H9 (cell line): ENCODE data around the gene CCDC27. TPM values are rescaled to one million over a fixed set of nuclear protein-coding genes. Genes with fewer than 3 reads are reported as not detected.

Experiments
- DNase-seq: peaks from one replicate; pipeline ENCODE4 v3.0.0-alpha.2; 2017
- H2AFZ ChIP-seq: one replicate; pipeline ENCODE4 v1.6.1; 2013; ENCODE audit warnings: mild to moderate bottlenecking, low read length, control low read depth, moderate library complexity
- H2AK5ac ChIP-seq: 2 replicates; pipeline ENCODE4 v1.6.1; 2013; ENCODE audit warnings: low read length, control low read depth, mixed read lengths; ENCODE audit not compliant: insufficient read length
- H2BK120ac ChIP-seq: one replicate; pipeline ENCODE4 v1.6.1; 2013; ENCODE audit warnings: low read depth, mild to moderate bottlenecking, low read length, control low read depth, inconsistent platforms; ENCODE audit not compliant: poor library complexity, severe bottlenecking
- H2BK12ac ChIP-seq: 2 replicates; pipeline ENCODE4 v1.6.1; 2013; ENCODE audit warnings: low read length, control low read depth, mixed read lengths, low read depth; ENCODE audit not compliant: insufficient read length
- H2BK15ac ChIP-seq: 2 replicates; pipeline ENCODE4 v1.6.1; 2013; ENCODE audit warnings: low read depth, low read length, control low read depth
- H2BK20ac ChIP-seq: one replicate; pipeline ENCODE4 v1.6.1; 2013; ENCODE audit warnings: low read depth, mild to moderate bottlenecking, low read length, control low read depth, inconsistent platforms; ENCODE audit not compliant: poor library complexity, severe bottlenecking
- H2BK5ac ChIP-seq: 2 replicates; pipeline ENCODE4 v1.6.1; 2013; ENCODE audit warnings: low read length, control low read depth, mixed read lengths; ENCODE audit not compliant: insufficient read length
- H3K14ac ChIP-seq: 2 replicates; pipeline ENCODE4 v1.6.1; 2013; ENCODE audit warnings: low read length, control low read depth; ENCODE audit not compliant: insufficient read depth
- H3K18ac ChIP-seq: 2 replicates; pipeline ENCODE4 v1.6.1; 2013; ENCODE audit warnings: low read depth, mild to moderate bottlenecking, mixed read lengths, low read length, control low read depth; ENCODE audit not compliant: insufficient read length
- H3K23ac ChIP-seq: 2 replicates; pipeline ENCODE4 v1.6.1; 2013; ENCODE audit warnings: low read length, control low read depth, mixed read lengths, low read depth; ENCODE audit not compliant: insufficient read length
- H3K23me2 ChIP-seq: 2 replicates; pipeline ENCODE4 v1.6.1; 2013; ENCODE audit warnings: low read depth, mild to moderate bottlenecking, mixed read lengths, low read length, control low read depth; ENCODE audit not compliant: insufficient read length, poor library complexity, severe bottlenecking
- H3K27ac ChIP-seq: 2 replicates; pipeline ENCODE4 v1.5.1; 2013; ENCODE audit warnings: low read length, control low read depth, mixed read lengths, low read depth; ENCODE audit not compliant: insufficient read length
- H3K27me3 ChIP-seq: 2 replicates; pipeline ENCODE4 v1.6.1; 2013; ENCODE audit warnings: low read length, control low read depth, inconsistent platforms; ENCODE audit not compliant: insufficient read depth
- H3K4ac ChIP-seq: 2 replicates; pipeline ENCODE4 v1.6.1; 2013; ENCODE audit warnings: low read depth, mild to moderate bottlenecking, control low read depth, inconsistent platforms, low read length, moderate library complexity
- H3K4me1 ChIP-seq: 2 replicates; pipeline ENCODE4 v1.6.1; 2013; ENCODE audit warnings: low read length, control low read depth, inconsistent platforms; ENCODE audit not compliant: insufficient read depth
- H3K4me2 ChIP-seq: 2 replicates; pipeline ENCODE4 v1.6.1; 2013; ENCODE audit warnings: low read length, control low read depth, mixed read lengths; ENCODE audit not compliant: insufficient read length, insufficient read depth
- H3K56ac ChIP-seq: 2 replicates; pipeline ENCODE4 v1.6.1; 2013; ENCODE audit warnings: low read depth, mild to moderate bottlenecking, mixed read lengths, low read length, control low read depth; ENCODE audit not compliant: insufficient read length
- H3K79me1 ChIP-seq: 2 replicates; pipeline ENCODE4 v1.6.1; 2013; ENCODE audit warnings: low read depth, mild to moderate bottlenecking, moderate library complexity, low read length, control low read depth, inconsistent platforms; ENCODE audit not compliant: insufficient read depth, poor library complexity, severe bottlenecking
- H3K79me2 ChIP-seq: 2 replicates; pipeline ENCODE4 v1.6.1; 2013; ENCODE audit warnings: low read length, control low read depth, inconsistent platforms; ENCODE audit not compliant: insufficient read depth
- H3K9ac ChIP-seq: 2 replicates; pipeline ENCODE4 v1.6.1; 2013; ENCODE audit warnings: low read length, control low read depth, mixed read lengths; ENCODE audit not compliant: insufficient read length; ENCODE audit errors: extremely low read depth
- H3K9me3 ChIP-seq: one replicate; pipeline ENCODE4 v1.6.1; 2013; ENCODE audit warnings: low read depth, low read length, inconsistent platforms; ENCODE audit not compliant: control insufficient read depth
- H3T11ph ChIP-seq: one replicate; pipeline ENCODE4 v1.6.1; 2013; ENCODE audit warnings: mild to moderate bottlenecking, low read length, control low read depth, inconsistent platforms
- H4K20me1 ChIP-seq: one replicate; pipeline ENCODE4 v1.6.1; 2013; ENCODE audit not compliant: control insufficient read depth, insufficient read length, insufficient read depth
- H4K5ac ChIP-seq: 2 replicates; pipeline ENCODE4 v1.6.1; 2013; ENCODE audit warnings: low read depth, mild to moderate bottlenecking, mixed read lengths, low read length, control low read depth; ENCODE audit not compliant: insufficient read length
- H4K8ac ChIP-seq: replicated peaks from 2 replicates; pipeline ENCODE4 v1.6.1; 2013; ENCODE audit warnings: low read length, control low read depth, mixed read lengths, low read depth; ENCODE audit not compliant: insufficient read length
- H4K91ac ChIP-seq: 2 replicates; pipeline ENCODE4 v1.6.1; 2013; ENCODE audit warnings: low read depth, mild to moderate bottlenecking, moderate library complexity, mixed read lengths, low read length, control low read depth; ENCODE audit not compliant: insufficient read length
- H3K27ac Mint-ChIP-seq, 3 experiments: 2 replicates in 2 of 3; 3 replicates in 1 of 3; pipeline ENCODE4 v1.8.0; 2020 to 2021; ENCODE audit warnings: mixed read lengths in 3 of 3, mild to moderate bottlenecking in 1 of 3, moderate library complexity in 1 of 3
- H3K27me3 Mint-ChIP-seq: 2 replicates; pipeline ENCODE4 v1.8.0; 2021; ENCODE audit warnings: low read depth, mild to moderate bottlenecking, moderate library complexity, mixed read lengths
- H3K36me3 Mint-ChIP-seq, 3 experiments: 2 replicates in 2 of 3; 3 replicates in 1 of 3; pipeline ENCODE4 v1.8.0; 2020 to 2021; ENCODE audit warnings: low read depth in 3 of 3, mixed read lengths in 3 of 3; ENCODE audit not compliant: insufficient read depth in 1 of 3
- H3K4me1 Mint-ChIP-seq, 2 experiments: 2 replicates each; pipeline ENCODE4 v1.8.0; 2020; ENCODE audit warnings: mixed read lengths in 2 of 2
- H3K4me3 Mint-ChIP-seq, 2 experiments: 2 replicates in 1 of 2; 3 replicates in 1 of 2; pipeline ENCODE4 v1.8.0; 2020 to 2021; ENCODE audit warnings: mild to moderate bottlenecking in 2 of 2, mixed read lengths in 2 of 2, moderate library complexity in 1 of 2
- H3K9me3 Mint-ChIP-seq, 2 experiments: 2 replicates in 1 of 2; 3 replicates in 1 of 2; pipeline ENCODE4 v1.8.0; 2020; ENCODE audit warnings: mild to moderate bottlenecking in 2 of 2, mixed read lengths in 2 of 2, moderate library complexity in 1 of 2
- WGBS: extraction: QIAGEN DNeasy Blood & Tissue Kit; methylation state at CpG from one replicate; pipeline ENCODE4 v1.1.7; 2013; ENCODE audit warnings: missing lambda C conversion rate, low lambda C conversion rate, mixed read lengths; ENCODE audit not compliant: insufficient read length; ENCODE audit errors: extremely low coverage; 5-methylcytosine and 5-hydroxymethylcytosine counted together
- total RNA-seq: library from RNA; stranded (reverse); gene quantifications from 2 replicates; pipeline ENCODE4 v1.2.1, GENCODE V29; 2021
- TF ChIP-seq, protein P1 (sequence below): fragments of 200-600 bp; sonication (generic); conservative IDR thresholded peaks from 3 replicates; pipeline ENCODE4 v1.8.0; 2021; ENCODE audit warnings: antibody characterized with exemption, mild to moderate bottlenecking

The CCDC27 gene
- total RNA-seq, 1 experiment from 2014 or later: not detected

DNA sequence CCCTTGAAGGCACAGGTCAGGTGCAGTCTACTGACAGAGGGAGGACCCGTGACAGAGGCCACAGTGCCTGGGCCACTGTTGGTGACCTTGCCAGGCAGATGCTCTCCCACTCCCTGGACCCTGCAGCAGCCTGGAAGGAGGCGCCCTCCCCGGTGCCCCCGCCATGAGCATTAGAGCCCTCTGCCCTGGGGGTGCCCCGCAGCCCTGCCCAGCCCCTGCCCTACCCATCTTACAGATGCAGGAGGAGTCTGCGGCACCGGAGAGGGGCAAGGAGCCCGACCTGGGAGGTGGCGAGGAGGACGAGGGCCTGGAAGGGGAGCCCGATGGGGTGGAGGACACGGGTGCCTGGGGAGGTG is 10.6 kb downstream of the CCDC27 start:
- Histone ChIP-seq H3K4ac (no peak overlapping the region), H3K4me2 (no peak overlapping the region), H2BK15ac (no peak overlapping the region), H3K27ac (no peak overlapping the region), H4K8ac (no peak overlapping the region), H3K79me2 (no peaks in the 10 kb centered on the region), H3K18ac (no peak overlapping the region), H3K9ac (no peak overlapping the region), H3T11ph (no peak overlapping the region), H2BK12ac (no peak overlapping the region), H2AK5ac (no peak overlapping the region), H2BK120ac (no peak overlapping the region), H4K20me1 (no peaks in the 10 kb centered on the region), H3K56ac (no peak overlapping the region), H4K91ac (no peak overlapping the region), H3K27me3 (no peaks in the 10 kb centered on the region), H3K23ac (no peak overlapping the region), H3K23me2 (no peaks in the 10 kb centered on the region), H4K5ac (no peak overlapping the region), H2AFZ (no peak overlapping the region), H3K14ac (peak overlapping the region; percentile 22; the same call in 1 of the 2 replicates), H3K9me3 (no peaks in the 10 kb centered on the region), H2BK5ac (no peak overlapping the region), H3K79me1 (no peaks in the 10 kb centered on the region), H3K4me1 (no peaks in the 10 kb centered on the region), H2BK20ac (no peak overlapping the region)
- Mint-ChIP-seq H3K27ac (no peak overlapping the region), H3K9me3 (peaks cover 24 to 32% of the 10 kb centered on the region in 2 experiments), H3K4me3 (no peak overlapping the region), H3K4me1 (peaks cover 3 to 6% of the 10 kb centered on the region in 2 experiments), H3K36me3 (peaks cover 2 to 17% (median 11%) of the 10 kb centered on the region in 3 experiments; a peak in 6 of 7 replicates), H3K27me3 (peaks cover 63% of the 10 kb centered on the region)
- WGBS: no CpG with 5 or more reads among the region's 12 CpGs
- DNase-seq: no peak
- TF ChIP-seq, protein P1, sequence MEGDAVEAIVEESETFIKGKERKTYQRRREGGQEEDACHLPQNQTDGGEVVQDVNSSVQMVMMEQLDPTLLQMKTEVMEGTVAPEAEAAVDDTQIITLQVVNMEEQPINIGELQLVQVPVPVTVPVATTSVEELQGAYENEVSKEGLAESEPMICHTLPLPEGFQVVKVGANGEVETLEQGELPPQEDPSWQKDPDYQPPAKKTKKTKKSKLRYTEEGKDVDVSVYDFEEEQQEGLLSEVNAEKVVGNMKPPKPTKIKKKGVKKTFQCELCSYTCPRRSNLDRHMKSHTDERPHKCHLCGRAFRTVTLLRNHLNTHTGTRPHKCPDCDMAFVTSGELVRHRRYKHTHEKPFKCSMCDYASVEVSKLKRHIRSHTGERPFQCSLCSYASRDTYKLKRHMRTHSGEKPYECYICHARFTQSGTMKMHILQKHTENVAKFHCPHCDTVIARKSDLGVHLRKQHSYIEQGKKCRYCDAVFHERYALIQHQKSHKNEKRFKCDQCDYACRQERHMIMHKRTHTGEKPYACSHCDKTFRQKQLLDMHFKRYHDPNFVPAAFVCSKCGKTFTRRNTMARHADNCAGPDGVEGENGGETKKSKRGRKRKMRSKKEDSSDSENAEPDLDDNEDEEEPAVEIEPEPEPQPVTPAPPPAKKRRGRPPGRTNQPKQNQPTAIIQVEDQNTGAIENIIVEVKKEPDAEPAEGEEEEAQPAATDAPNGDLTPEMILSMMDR: no peak
